Gastrocnemius medialis (tissue), 4 donors: Measurements from ENCODE around the gene DDTL.

Source experiments
- POLR2A ChIP-seq, 2 donors: fragments of 450-650 bp; IDR thresholded peaks; one replicate each; pipeline ENCODE4 v1.6.1; 2017; ENCODE audit warnings: antibody characterized with exemption in 2 of 2, mild to moderate bottlenecking in 2 of 2, moderate library complexity in 2 of 2
- TF ChIP-seq, protein P1 (sequence below), 5 experiments: fragments of 450-650 bp in 3 of 5; fragments of 200-600 bp in 2 of 5; sonication (generic) in 2 of 5; IDR thresholded peaks in 4 of 5; conservative IDR thresholded peaks in 1 of 5; 1 replicate in 4 of 5; 2 replicates in 1 of 5; pipeline ENCODE4 v1.5.1; 2016 to 2019; ENCODE audit warnings: antibody characterized with exemption in 5 of 5, mild to moderate bottlenecking in 3 of 5, moderate library complexity in 3 of 5

DNA sequence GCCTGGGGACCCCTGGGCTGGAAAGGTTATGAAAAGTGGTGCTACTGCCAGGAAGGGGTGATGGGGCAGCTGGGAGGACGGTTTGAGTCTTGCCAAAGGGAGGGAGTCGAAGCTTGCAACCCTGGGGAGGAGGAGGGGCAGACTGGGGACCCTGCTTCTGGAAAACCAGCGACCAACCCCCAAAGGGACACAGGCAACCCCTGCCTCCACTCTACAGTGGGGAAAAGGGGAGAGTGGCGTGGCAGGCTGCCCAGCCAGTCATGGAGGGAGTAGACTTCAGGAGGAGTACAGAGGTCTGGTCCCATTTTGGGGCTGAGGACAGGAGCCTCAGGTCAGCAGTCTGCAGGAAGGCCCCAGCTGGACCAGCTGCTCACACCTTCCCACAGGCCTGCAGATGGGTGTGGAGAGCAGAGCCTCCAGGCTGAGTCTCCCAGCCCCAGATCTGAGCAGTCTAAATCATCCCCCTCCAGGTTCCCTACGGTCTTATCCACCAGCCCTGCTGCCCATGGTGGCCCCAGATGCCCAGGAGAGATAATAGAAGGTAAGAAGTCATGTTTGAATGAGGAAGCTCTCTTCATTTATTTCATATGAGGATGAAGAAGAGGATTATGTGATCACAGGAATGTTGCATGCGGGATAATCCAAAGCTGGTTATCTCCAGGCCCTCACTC, 4.3 kb downstream of the DDTL start:
- TF ChIP-seq, protein P1, sequence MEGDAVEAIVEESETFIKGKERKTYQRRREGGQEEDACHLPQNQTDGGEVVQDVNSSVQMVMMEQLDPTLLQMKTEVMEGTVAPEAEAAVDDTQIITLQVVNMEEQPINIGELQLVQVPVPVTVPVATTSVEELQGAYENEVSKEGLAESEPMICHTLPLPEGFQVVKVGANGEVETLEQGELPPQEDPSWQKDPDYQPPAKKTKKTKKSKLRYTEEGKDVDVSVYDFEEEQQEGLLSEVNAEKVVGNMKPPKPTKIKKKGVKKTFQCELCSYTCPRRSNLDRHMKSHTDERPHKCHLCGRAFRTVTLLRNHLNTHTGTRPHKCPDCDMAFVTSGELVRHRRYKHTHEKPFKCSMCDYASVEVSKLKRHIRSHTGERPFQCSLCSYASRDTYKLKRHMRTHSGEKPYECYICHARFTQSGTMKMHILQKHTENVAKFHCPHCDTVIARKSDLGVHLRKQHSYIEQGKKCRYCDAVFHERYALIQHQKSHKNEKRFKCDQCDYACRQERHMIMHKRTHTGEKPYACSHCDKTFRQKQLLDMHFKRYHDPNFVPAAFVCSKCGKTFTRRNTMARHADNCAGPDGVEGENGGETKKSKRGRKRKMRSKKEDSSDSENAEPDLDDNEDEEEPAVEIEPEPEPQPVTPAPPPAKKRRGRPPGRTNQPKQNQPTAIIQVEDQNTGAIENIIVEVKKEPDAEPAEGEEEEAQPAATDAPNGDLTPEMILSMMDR (IDR thresholded peaks at IDR 0.05 in 4 of 5, conservative IDR thresholded peaks at IDR 0.05 in 1 of 5): no peak
- no peak for TF ChIP-seq POLR2A (IDR thresholded peaks at IDR 0.05)
